HG02870 (cell line): ENCODE data around the gene KCNG2.
"Not testable (repeated sequence)": the region's sequence is repeated elsewhere in the genome, so short reads cannot be mapped to it uniquely, and the experiment has no call there.

Experiments used
- ATAC-seq: cut with Tn5 transposase; IDR thresholded peaks from one replicate; pipeline ENCODE4 v1.9.1; 2021; ENCODE audit warnings: mild to moderate bottlenecking, moderate library complexity; ENCODE audit not compliant: unreplicated experiment

The KCNG2 gene, protein sequence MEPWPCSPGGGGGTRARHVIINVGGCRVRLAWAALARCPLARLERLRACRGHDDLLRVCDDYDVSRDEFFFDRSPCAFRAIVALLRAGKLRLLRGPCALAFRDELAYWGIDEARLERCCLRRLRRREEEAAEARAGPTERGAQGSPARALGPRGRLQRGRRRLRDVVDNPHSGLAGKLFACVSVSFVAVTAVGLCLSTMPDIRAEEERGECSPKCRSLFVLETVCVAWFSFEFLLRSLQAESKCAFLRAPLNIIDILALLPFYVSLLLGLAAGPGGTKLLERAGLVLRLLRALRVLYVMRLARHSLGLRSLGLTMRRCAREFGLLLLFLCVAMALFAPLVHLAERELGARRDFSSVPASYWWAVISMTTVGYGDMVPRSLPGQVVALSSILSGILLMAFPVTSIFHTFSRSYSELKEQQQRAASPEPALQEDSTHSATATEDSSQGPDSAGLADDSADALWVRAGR

DNA sequence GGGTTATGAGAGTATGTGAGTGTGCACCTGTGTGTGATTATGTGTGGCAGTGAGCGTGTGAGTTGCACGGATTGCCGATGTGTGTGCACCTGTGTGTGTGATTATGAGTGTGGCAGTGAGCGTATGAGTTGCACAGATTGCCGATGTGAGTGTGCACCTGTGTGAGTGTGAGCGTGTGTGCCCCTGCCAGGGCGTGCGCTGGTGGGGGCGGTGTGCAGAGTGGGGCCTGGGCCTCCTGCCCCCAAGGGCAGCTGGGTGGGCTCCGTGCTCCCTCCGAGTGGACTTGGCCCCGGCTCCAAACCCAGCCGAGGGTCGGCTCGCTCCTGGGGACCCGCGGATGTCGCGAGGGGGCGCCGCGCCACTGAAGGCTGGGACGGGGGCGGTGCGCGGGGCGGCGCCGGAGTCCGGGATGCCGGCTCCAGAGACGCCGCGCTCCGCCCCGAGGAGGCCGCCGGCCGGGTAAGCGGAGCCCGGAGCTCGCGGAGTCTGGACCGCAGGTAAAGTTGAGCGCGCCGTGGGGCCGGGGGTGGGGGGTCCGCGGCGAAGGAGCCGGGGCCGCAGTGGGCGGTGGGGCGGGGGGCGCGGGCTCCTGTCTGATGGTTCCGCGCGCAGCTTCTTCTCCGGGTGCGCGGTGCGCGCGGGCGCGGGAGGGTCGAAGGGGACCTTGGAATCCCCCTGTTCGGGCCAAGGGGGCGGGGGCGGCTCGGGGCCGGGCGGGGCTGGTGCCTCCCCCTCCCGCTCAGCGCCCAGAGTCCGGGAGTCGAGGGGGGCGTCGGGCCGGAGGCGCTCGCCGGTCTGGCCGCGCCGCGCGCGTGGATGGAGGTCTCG, at the start of gene KCNG2:
KCNG2 (plus strand) TSS at position 421 of the 828 bp plus-strand sequence. CDS start 65,730 bp downstream, outside the sequence.
- ATAC-seq, result no peak

DNA sequence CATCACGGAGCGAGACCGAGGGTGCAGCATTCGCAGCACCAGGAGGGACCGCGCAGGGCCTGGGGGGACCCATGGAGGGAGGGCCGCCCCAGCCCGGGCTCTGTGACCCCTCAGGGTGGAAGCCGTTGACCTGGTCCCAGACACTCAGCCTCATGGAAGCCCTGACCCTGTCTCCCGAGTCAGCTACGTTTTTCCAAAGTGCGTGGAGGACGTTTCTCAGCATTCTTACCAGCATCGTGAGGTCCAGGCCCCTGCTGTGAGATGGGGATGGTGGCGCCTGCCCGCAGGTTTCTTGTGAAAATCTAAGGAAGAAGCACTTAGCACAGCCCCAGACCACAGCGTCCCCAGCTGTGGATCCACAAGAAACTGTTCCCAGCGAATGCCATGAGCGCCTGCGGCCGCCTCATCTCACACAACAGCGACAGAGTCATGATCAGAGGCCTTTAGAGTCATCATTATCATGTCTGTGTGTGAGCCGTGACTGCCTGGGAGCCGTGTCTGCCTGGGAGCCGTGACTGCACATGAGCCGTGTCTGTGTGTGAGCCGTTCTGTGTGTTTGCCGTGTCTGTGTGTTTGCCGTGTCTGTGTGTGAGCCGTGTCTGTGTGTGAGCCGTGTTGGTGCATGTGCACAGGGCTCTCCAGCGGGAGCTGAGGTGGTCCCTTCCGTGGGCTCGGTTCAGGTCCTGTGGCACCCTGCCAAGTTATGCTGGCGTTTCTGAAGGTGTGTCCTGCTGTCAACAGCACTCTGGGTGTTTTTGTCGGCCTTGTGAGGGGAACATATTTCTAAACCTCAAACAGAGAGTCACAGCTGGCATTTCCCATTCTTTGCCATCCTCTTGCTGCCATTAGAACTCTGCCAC, 49.2 kb upstream of the KCNG2 start:
- no peak for ATAC-seq

DNA sequence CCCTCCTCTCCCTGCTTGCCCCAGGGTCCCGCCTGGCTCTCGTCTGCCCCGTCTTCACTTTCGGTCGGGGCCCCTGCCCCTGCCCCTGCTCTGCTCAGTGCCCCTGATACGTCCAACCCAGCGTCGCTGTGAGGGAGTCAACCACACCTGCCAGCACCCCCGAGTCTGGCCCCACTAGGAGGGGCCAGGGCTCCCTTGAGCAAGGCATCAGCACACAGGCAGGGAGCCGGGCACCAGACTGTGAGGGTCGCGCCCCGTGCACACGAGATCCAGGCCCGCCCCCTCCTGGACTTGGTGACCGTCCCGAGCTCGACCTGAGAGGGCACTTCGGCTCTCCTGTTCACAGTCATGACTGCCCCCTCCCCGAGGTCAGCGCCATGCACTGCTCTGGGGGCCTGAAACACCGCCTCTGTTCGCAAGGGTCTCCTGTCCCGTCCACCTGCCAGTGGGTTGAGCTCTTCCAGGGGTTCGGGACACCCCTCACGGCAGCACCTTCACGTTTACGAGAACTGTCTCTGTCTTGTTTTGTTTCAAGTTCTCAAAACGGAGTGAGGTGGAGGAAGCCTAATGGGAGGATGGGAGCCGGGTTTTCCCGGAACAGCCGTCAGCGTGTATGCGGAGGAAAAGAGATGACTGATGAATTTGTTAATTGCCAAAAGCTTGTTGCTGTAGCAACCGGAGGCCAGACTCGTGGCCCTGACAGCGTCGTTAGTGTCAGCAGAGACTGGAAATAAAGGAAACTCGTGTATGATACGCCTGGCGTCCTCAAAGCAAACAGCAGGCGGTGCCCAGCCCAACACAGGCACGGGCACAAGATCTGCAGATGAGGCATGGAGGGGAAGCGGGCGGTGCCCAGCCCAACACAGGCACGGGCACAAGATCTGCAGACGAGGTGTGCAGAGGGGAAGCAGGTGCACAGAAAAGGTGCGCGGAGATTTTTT, 48.2 kb upstream of the KCNG2 start:
- ATAC-seq, result no peak

DNA sequence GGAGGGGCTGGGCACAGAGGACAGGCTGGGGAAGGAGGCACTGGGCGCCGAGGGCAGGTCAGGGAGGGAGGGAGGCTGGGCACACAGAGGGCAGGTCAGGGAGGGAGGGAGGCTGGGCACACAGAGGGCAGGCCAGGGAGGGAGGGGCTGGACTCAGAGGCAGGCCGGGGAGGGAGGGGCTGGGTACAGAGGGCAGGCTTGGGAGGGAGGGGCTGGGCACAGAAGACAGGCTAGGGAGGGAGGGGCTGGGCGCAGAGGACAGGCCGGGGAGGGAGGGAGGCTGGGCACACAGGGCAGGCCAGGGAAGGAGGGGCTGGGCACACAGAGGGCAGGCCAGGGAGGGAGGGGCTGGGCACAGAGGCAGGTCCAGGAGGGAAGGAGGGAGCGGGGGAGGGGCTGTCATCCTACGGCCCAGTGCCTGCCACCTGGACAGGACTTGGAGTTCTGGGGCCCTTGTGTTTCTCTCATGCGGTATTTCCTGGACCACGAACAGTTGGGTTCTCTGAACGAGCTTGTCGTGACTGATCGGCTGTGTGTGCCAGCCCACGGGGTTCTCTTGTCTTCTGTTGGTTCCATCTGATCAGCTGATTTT, 46.7 kb upstream of the KCNG2 start:
- ATAC-seq, result no peak

DNA sequence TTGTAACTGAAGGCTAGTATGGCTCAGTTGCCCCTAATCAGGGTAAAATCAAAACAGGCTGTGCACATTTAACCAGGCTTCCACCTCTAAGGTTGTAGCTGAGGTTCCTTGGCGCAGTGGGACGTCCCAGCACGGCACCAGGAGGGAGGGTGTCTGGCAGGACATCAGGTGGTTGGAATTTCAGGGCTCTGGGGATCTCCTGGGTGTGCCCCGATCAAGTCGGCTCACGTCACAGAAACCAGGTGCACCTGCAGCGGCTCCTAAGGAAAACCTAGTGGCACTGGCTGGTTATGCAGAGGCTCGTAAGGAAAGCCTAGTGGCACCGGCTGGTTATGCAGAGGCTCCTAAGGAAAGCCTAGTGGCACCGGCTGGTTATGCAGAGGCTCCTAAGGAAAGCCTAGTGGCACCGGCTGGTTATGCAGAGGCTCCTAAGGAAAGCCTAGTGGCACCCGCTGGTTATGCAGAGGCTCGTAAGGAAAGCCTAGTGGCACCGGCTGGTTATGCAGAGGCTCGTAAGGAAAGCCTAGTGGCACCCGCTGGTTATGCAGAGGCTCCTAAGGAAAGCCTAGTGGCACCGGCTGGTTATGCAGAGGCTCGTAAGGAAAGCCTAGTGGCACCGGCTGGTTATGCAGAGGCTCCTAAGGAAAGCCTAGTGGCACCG, 45.7 kb upstream of the KCNG2 start:
- not testable (repeated sequence) for ATAC-seq

DNA sequence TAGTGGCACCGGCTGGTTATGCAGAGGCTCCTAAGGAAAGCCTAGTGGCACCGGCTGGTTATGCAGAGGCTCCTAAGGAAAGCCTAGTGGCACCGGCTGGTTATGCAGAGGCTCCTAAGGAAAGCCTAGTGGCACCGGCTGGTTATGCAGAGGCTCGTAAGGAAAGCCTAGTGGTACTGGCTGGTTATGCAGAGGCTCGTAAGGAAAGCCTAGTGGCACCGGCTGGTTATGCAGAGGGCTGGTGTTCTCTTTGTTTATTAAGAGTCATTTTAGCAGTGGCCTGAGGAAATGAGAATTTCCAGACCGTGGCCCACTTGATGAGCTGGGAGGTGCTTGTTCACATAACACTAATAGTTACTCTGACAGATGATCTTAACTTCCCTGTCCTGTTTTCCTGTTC, 44.8 kb upstream of the KCNG2 start:
- ATAC-seq, result not testable (repeated sequence)

DNA sequence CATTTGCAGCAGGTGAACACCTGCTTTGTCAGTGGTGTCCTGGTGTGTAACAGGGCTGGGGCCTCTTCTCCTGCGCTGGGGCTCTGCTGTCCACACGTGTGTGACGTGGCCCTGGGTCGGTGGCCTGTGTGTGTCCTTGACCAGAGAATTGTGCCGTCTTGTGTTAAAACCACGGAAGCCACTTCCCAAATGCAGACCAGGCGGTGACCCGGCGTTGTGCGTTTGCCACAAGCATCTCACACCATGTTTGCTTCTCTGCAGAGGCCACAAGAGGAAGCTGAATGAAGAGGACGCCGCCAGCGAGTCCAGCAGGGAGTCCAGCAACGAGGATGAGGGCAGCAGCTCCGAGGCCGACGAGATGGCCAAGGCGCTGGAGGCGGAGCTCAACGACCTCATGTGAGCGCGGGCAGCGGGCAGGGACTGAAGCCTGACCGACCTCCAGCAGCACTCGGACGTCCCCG, 44.3 kb upstream of the KCNG2 start:
- no peak for ATAC-seq

DNA sequence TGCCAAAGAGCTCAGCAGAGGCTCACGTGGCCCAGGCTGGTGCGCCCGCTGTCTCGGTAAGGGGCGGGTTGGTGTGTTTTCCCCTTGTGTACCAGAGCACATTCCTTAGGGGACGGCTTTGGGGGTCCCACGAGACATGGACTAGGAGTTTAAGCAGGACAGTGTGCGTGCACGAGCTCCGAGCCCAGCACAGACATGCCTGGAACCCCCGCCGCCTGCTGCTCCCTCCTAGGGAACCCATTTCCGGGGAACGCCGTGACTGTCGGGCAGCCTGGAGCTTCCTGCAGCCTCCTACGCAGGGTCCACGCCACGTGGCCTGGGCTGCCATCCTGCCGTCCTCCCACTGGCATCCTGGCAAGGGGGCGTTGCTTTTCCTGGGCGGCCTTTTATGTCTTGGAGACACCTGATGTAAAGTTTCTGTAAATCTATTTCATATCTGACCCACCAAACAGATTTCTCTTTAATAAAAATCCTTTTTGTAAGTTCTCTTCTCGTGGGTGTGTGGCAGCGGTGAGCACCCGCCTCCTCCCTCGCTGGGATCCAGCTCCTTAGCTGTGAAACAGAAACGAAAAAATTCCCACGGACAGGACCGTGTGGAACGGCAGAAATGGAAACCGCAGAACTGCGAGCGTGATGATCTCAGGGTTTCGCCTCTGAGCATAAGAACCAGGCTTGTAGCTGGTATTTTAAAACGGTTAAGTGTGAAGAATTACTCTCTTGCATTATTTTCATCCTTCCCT, 43.5 kb upstream of the KCNG2 start:
- ATAC-seq, result no peak

DNA sequence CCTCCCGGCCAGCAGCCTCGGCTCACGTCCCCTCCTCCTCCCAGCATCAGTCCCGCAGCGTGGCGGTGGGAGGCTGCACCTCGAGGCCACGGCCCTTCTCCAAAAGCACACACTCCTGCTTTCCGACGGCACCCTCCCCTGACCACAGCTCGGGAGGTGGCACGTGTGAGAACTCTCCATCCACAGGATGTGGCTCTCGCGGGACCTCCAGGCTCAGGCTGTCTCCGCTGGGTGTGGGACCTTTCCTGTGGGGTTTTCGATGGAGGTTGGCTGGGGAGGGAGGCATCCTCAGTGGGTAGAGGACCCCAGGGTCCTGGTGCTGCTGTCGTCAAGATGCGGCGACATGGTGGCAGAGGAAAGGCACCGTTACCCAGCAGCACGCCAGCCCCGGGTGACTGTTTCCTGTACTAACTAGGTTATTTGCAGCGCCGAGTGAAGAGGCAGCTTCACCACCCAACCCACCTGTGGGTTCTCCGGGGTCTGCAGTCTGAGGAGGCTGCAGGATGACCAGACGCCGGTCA, 42.8 kb upstream of the KCNG2 start:
- no peak for ATAC-seq

DNA sequence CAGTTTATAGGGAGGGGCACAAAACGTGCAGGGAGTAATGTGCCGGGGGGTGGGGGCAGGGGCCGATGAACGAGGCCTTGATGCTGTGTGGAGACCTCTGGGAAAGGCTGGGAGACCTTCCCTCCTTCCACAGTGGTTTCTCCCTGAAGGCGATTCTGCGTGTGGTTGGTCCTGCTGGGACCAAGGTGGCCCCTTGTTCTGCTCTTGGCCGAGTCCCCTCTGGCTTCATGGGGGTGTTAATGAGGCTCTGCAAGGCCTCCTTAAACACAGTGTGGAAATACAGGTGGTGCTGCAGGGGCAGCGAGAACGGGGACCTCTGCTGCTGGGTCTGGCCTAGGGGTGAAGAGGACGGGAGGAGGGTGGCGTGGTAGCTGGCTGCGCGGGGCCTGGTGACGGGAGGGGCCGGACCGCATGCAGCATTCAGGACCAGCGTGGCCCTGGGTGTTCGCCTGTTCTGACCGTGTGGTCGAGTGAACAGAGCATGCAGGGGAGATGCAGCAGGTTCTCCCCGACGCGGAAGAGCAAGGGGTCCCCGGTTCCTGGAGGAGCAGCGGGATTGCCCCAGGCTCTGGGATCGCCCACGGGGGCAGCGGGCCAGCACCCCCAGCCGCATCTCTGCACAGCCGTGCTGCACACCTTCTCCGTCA, 42.1 kb upstream of the KCNG2 start:
- ATAC-seq, result no peak

DNA sequence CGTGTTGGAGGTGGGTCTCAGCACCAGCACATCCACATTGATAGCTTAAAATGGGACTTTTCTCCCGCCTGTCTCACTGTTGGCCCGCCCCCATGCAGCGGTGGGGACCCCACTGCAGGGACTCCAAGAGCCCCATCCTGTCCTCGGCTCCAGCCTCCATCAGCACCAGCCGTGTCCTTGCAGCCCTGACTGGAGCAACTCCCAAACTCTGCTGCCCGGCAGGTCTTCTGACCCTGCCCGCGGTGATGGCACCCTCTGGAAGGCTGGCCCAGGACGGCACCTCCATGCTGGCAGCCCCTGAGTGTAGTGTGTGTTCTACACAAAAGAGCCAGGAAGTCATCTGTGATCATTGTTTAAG, 41.6 kb upstream of the KCNG2 start:
- ATAC-seq, result no peak

DNA sequence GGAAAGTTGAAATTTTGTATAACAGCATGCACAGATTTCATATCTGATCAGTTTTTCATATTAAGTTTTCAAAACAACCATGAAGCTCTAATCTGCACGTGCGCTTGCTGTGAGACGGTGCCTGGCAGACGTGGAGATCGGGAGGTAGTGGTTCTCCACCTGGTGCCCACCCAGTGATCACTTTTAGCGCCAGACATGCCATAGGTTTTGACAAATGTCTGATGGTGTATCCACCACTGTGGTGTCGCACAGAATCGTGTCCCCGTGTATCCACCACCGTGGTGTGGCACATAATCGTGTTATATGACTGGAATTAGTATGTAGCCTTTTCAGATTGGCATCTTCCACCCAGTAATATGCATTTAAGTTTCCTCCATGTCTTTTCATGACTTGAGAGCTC, 40.9 kb upstream of the KCNG2 start:
- no peak for ATAC-seq

DNA sequence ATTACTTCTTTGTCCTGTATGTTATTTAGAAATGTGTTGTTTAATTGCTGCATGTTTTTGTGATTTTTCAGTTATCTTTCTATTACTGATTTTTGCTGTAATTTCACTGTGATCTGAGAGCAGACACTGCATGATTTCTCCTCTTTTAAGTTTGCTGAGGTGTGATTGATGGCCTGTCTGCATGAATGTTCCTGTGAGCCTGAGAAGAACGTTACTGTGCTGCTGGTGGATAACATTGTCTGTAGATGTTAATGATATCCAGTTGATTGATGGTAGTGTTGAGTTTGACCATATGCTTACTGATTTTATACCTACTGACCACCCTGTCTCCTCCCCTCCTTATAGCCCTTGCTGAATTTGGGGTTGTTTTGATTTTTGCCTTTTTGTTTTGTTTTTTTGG, 37.4 kb upstream of the KCNG2 start:
- no peak for ATAC-seq

DNA sequence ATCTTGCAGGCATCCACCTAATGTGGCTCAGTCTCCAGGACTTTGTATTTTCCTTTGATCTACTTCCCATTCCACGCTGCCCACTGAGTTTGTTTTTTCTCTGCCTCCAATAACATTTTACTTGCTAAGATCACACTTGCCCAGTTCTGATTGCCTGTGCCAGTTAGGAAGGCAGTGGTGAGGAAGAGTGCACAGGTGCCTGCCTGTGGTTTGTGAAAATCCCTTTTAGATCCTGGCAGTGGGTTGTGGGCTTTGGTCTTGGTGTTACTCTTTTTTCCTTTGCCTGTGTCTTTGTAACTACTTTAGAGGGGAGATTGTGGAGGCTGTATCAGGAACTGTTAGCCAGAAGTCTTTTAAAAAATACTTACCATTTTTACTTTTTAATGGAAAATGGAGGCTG, 36.9 kb upstream of the KCNG2 start:
- ATAC-seq, result no peak

DNA sequence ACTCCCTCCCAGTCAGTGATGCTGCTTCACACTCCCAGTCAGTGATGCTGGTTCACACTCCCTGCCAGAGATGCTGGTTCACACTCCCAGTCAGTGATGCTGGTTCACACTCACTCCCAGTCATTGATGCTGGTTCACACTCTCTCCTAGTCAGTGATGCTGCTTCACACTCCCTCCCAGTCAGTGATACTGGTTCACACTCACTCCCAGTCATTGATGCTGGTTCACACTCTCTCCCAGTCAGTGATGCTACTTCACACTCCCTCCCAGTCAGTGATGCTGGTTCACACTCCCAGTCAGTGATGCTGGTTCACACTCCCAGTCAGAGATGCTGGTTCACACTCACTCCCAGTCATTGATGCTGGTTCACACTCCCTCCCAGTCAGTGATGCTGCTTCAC, 34.3 kb upstream of the KCNG2 start:
- ATAC-seq, result no peak

DNA sequence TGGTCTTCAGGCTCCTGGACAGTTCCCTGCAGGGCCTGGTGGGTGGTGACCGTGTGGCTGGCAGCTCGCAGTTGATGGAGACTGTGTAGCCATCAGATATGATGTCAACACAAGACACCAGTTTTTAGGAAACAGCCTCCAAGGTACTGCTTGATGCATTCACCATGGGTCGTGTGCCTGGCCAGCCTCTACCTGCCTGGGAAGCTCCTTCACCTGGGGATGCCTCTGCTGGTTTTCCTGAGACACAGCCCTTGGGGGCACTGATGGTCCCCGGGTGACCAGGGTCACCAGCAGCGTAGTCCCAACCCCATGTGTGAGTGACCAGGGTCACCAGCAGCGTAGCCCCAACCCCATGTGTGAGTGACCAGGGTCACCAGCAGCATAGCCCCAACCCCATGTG, 33.6 kb upstream of the KCNG2 start:
- ATAC-seq, result no peak

DNA sequence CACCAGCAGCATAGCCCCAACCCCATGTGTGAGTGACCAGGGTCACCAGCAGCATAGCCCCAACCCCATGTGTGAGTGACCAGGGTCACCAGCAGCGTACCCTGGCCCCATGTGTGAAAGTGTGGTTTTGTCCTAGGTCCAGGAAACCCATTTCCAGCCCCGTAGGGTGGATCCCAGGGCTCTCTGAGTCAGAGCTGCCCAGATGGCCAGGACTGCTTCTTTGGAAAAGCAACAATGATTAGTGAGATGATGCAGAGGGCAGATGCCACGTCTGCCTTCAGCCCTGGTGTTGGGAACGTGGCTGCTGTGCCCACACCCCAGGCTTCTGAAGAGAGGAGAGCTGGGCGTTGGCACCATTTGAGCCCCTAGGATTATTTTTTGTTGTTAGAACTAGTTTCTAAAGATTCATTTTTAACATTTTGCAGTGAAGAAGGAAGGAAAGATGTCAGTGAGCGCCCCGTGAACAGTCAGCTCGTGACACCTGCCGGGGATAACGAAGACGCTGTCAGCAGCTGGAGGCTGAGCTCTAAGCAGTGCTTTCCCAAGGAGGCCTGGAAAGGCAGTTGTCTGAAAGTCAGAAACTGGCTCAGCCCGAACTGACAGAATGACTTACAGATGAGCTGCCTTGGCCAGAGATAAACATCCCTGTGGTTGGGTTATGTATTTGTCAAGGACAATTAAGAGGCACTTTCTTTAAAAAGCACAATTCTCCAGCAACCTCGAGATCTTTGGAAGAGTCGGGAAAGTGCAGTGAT, 32.1 kb upstream of the KCNG2 start:
- no peak for ATAC-seq
